Cardiac fibroblast (primary cell): ENCODE results near the gene THEM4.
A peak's percentile ranks its signal among the peaks of the same experiment; 100 is the strongest.

Experiments
- DNase-seq, 2 donors: peaks; one replicate each; pipeline versions ENCODE4 v3.0.0 to v3.0.0-alpha.2; 2010; ENCODE audit warnings: low read depth in 2 of 2
- H3K4me3 ChIP-seq, 2 donors: replicated peaks in 1 of 2; 1 replicate in 1 of 2; 2 replicates in 1 of 2; pipeline ENCODE4 v1.5.1; 2011; ENCODE audit warnings: low read depth in 2 of 2, low read length in 2 of 2, mild to moderate bottlenecking in 2 of 2, moderate library complexity in 1 of 2
- TF ChIP-seq, protein P1 (sequence below): IDR thresholded peaks from one replicate; pipeline ENCODE4 v1.5.1; 2011; ENCODE audit warnings: low read depth, mild to moderate bottlenecking, low read length, inconsistent platforms

The THEM4 gene

GRCh38 chr1:151942882-151943281 lies 33.6 kb upstream of the THEM4 start:
- TF ChIP-seq, protein P1, sequence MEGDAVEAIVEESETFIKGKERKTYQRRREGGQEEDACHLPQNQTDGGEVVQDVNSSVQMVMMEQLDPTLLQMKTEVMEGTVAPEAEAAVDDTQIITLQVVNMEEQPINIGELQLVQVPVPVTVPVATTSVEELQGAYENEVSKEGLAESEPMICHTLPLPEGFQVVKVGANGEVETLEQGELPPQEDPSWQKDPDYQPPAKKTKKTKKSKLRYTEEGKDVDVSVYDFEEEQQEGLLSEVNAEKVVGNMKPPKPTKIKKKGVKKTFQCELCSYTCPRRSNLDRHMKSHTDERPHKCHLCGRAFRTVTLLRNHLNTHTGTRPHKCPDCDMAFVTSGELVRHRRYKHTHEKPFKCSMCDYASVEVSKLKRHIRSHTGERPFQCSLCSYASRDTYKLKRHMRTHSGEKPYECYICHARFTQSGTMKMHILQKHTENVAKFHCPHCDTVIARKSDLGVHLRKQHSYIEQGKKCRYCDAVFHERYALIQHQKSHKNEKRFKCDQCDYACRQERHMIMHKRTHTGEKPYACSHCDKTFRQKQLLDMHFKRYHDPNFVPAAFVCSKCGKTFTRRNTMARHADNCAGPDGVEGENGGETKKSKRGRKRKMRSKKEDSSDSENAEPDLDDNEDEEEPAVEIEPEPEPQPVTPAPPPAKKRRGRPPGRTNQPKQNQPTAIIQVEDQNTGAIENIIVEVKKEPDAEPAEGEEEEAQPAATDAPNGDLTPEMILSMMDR = no peak
- H3K4me3 ChIP-seq = no peak overlapping the region
- DNase-seq = peak in 1 of 2 donors; percentile 44

GRCh38 chr1:151940541-151940940 lies 31.2 kb upstream of the THEM4 start:
- H3K4me3 ChIP-seq = no peak overlapping the region
- TF ChIP-seq, protein P1 = no peak
- no peak for DNase-seq

- no peak for DNase-seq
- TF ChIP-seq, protein P1 = no peak
- no peak overlapping the region for H3K4me3 ChIP-seq
Measured at GRCh38 chr1:151939779-151940178, 30.5 kb upstream of the THEM4 start.

DNA sequence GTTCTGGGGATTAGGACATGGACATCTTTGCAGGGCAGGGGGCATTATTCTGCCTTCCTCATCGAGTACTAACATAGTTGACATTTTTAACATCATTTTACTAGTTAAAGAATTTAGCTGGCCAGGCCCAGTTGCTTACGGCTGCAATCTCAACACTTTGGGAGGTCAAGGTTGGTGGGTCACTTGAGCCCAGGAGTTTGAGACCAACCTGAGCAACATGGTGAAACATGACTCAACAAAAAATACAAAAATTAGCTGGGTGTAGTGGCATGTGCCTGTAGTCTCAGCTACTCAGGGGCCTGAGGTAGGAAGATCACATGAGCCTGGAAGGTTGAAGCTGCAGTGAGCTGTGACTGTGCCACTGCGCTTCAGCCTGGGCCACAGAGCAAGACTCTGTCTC lies 29.8 kb upstream of the THEM4 start:
- TF ChIP-seq, protein P1 = no peak
- DNase-seq = no peak
- no peak overlapping the region for H3K4me3 ChIP-seq

DNA sequence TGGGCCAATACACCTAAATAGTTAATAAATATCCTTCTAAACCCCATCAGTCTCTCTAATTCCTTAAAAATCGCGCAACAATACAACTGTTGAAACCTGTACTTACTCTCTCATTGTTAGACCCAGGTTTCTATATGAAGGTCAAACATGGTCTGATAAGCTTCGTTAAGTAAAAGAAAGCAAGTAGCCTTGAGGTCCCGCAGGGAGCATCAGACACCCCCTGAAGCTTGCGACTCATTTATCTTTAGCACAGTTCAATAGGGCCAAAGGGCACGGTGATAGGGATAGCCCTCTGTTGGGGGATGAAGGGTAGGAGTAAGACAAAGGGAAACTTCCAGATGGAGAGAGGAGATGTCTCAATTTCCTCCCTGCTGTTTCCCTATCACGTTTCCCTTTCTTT lies 27.3 kb upstream of the THEM4 start:
- TF ChIP-seq, protein P1 = no peak
- H3K4me3 ChIP-seq = no peak overlapping the region
- DNase-seq = no peak

DNA sequence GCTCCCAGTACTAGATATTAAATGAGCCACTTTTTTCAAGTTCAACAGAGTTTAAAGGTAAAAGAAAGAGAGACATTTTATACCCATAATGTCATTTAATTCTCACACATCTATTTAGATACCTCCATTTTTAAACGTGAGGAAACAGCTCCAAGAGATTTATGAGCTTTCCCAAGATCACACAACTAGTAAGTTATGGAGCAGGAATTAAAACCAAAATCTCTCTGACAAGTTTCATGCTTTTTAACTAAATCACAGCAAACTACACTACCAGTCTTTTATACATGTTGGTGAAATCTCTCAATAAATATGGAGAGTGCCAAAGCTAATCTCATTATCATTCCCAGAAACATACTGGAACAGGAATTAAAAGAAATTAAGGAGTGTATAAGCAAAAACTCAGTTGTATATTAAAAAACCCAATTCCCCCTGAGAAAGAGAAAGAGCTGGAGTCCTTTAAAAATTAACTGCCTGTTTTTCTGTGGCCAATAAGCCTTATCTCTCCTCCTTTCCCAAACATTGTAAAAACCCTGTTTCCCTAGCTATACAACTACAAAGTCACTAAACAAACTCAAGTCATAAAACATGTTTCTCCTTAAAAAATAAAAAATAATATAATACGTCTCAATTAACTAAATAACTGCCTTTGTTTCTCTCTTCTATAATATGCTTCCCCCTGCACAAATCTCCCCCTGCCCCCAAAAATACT lies 26.7 kb upstream of the THEM4 start:
- H3K4me3 ChIP-seq = no peak overlapping the region
- DNase-seq = no peak
- TF ChIP-seq, protein P1 = no peak

DNA sequence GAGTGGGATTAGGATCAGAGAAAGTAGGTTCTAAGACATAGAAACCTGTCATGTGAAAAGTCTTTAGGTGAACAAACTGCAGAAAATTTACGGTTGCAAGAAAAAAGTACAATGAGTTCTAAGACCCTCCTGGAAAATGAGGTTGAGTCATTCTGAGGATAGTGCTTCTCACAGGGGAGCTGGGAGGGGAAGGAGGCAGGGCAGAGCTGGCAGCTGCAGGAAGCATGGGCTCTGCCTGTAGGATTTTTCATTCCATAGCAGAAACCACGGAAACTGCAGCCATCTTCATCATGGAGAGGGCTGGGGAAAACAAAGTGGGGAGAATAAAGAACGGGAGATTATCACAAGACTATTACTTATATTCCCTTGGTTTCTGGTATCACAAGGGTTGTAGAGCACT lies 25.8 kb upstream of the THEM4 start:
- TF ChIP-seq, protein P1 = no peak
- peak in 1 of 2 donors; percentile 46 for DNase-seq
- H3K4me3 ChIP-seq = no peak overlapping the region
